T-cell (primary cell): Measurements from ENCODE around the gene BDKRB1. TPM values are rescaled to one million over a fixed set of nuclear protein-coding genes. Genes with fewer than 3 reads are reported as not detected.

Experiments used
- ATAC-seq, 4 experiments: fragments of 200-7000 bp in 3 of 4; fragments of 150-1000 bp in 1 of 4; cut with Tn5 transposase; replicated peaks in 1 of 4; 1 replicate in 3 of 4; 2 replicates in 1 of 4; pipeline ENCODE4 v1.10.0; 2021; ENCODE audit warnings: moderate library complexity in 3 of 4, mild to moderate bottlenecking in 2 of 4, moderate number of reproducible peaks in 1 of 4
- CTCF ChIA-PET, 2 donors: fragments of 300-600 bp; sonication (Branson Sonifier 250); formaldehyde crosslinking; loops; one replicate each; lab custom pipeline; 2022; ENCODE audit warnings: antibody characterized with exemption in 2 of 2; lab: Charles Lee
- POLR2A ChIA-PET, 2 donors: fragments of 300-600 bp; sonication (Branson Sonifier 250); formaldehyde crosslinking; loops; one replicate each; lab custom pipeline; 2022; ENCODE audit warnings: antibody characterized with exemption in 2 of 2; lab: Charles Lee
- DNase-seq, 35 experiments: peaks; one replicate each; pipeline versions ENCODE4 v3.0.0 to v3.0.0-alpha.2; 2013 to 2023
- H3K27ac ChIP-seq: one replicate; pipeline ENCODE4 v1.5.1; 2013; ENCODE audit warnings: low read length
- H3K27me3 ChIP-seq, 2 experiments: replicated peaks in 1 of 2; 1 replicate in 1 of 2; 2 replicates in 1 of 2; pipeline versions ENCODE4 v1.6.1 to v1.7.0; 2013; ENCODE audit warnings: low read length in 1 of 2, mixed read lengths in 1 of 2; ENCODE audit not compliant: control insufficient read depth in 2 of 2, insufficient read depth in 2 of 2; ENCODE audit errors: extremely low read depth in 1 of 2
- H3K36me3 ChIP-seq, 2 donors: 1 replicate in 1 of 2; 2 replicates in 1 of 2; pipeline versions ENCODE4 v1.6.1 to v1.7.0; 2013; ENCODE audit warnings: low read length in 1 of 2; ENCODE audit not compliant: control insufficient read depth in 2 of 2, insufficient read depth in 1 of 2; ENCODE audit errors: extremely low read depth in 1 of 2
- H3K4me1 ChIP-seq, 2 experiments: 1 replicate in 1 of 2; 2 replicates in 1 of 2; pipeline versions ENCODE4 v1.6.1 to v1.7.0; 2013; ENCODE audit warnings: low read length in 2 of 2, mixed read lengths in 1 of 2; ENCODE audit not compliant: insufficient read depth in 2 of 2, control insufficient read depth in 1 of 2; ENCODE audit errors: extremely low read depth in 1 of 2
- H3K4me3 ChIP-seq, 2 donors: 1 replicate in 1 of 2; 2 replicates in 1 of 2; pipeline versions ENCODE4 v1.5.1 to v1.7.0; 2013; ENCODE audit warnings: mild to moderate bottlenecking in 2 of 2, low read length in 1 of 2, moderate library complexity in 1 of 2; ENCODE audit not compliant: control insufficient read depth in 1 of 2; ENCODE audit errors: extremely low read depth in 1 of 2
- H3K9me3 ChIP-seq: 2 replicates; pipeline ENCODE4 v1.7.0; 2013
- H3K27ac Mint-ChIP-seq, 2 donors: one replicate each; pipeline ENCODE4 v1.8.0; 2020 to 2021; ENCODE audit warnings: mild to moderate bottlenecking in 2 of 2, mixed read lengths in 2 of 2
- H3K27me3 Mint-ChIP-seq, 2 donors: one replicate each; pipeline ENCODE4 v1.8.0; 2021 to 2022; ENCODE audit warnings: mixed read lengths in 2 of 2
- H3K36me3 Mint-ChIP-seq: one replicate; pipeline ENCODE4 v1.8.0; 2021; ENCODE audit warnings: mixed read lengths
- H3K4me1 Mint-ChIP-seq, 3 donors: one replicate each; pipeline ENCODE4 v1.8.0; 2020 to 2022; ENCODE audit warnings: mixed read lengths in 3 of 3, mild to moderate bottlenecking in 1 of 3
- H3K4me3 Mint-ChIP-seq, 3 donors: one replicate each; pipeline ENCODE4 v1.8.0; 2020 to 2022; ENCODE audit warnings: mild to moderate bottlenecking in 3 of 3, mixed read lengths in 3 of 3, moderate library complexity in 3 of 3
- H3K9me3 Mint-ChIP-seq, 3 donors: one replicate each; pipeline ENCODE4 v1.8.0; 2020 to 2022; ENCODE audit warnings: mixed read lengths in 3 of 3
- WGBS: methylation state at CpG from one replicate; pipeline ENCODE4 v1.1.5; 2013; ENCODE audit warnings: missing lambda C conversion rate; ENCODE audit not compliant: insufficient coverage; 5-methylcytosine and 5-hydroxymethylcytosine counted together
- total RNA-seq, 35 experiments: library from RNA in 6 of 35; stranded (reverse) in 6 of 35; fragments of 120-200 nt in 1 of 35; gene quantifications; one replicate each; pipeline versions ENCODE4 v1.2.1 to v1.2.4 and lab custom pipeline; 2013 to 2026

The BDKRB1 gene
- total RNA-seq, 5 donors from 2014 or later (not counting 1 experiment from before 2014, with no cell fraction given): not detected

- peaks cover 0 to 49% of the 10 kb centered on the region in 2 experiments for H3K27me3 ChIP-seq
- H3K4me3 Mint-ChIP-seq: no peak overlapping the region
- H3K9me3 Mint-ChIP-seq: no peaks in the 10 kb centered on the region
- no peak for DNase-seq
- H3K4me1 ChIP-seq: no peaks in the 10 kb centered on the region
- POLR2A ChIA-PET: no interaction called here
- no peaks in the 10 kb centered on the region for H3K9me3 ChIP-seq
- H3K27ac ChIP-seq: no peak overlapping the region
- H3K27ac Mint-ChIP-seq: no peak overlapping the region
- H3K36me3 Mint-ChIP-seq: no peaks in the 10 kb centered on the region
- CTCF ChIA-PET: no interaction called here
- H3K4me3 ChIP-seq: no peak overlapping the region
- H3K36me3 ChIP-seq: no peaks in the 10 kb centered on the region
- 80% methylated on average over 18 of the region's 19 CpGs for WGBS
- no peaks in the 10 kb centered on the region for H3K4me1 Mint-ChIP-seq
- peaks cover 52 to 62% of the 10 kb centered on the region in 2 donors for H3K27me3 Mint-ChIP-seq
- ATAC-seq: no peak
Measured at GRCh38 chr14:96252323-96252998, 3.5 kb upstream of the BDKRB1 start.

- H3K4me3 Mint-ChIP-seq: no peak overlapping the region
- no peaks in the 10 kb centered on the region for H3K9me3 ChIP-seq
- POLR2A ChIA-PET: no interaction called here
- H3K4me1 Mint-ChIP-seq: no peaks in the 10 kb centered on the region
- 60% methylated on average over 5 of the region's 9 CpGs for WGBS
- no peaks in the 10 kb centered on the region for H3K36me3 ChIP-seq
- H3K27ac ChIP-seq: no peak overlapping the region
- no peak overlapping the region for H3K4me3 ChIP-seq
- H3K4me1 ChIP-seq: no peaks in the 10 kb centered on the region
- H3K27me3 Mint-ChIP-seq: peaks cover 53 to 63% of the 10 kb centered on the region in 2 donors
- peaks cover 0 to 51% of the 10 kb centered on the region in 2 experiments for H3K27me3 ChIP-seq
- no peak for ATAC-seq
- DNase-seq: no peak
- H3K9me3 Mint-ChIP-seq: no peaks in the 10 kb centered on the region
- no peak overlapping the region for H3K27ac Mint-ChIP-seq
- no peaks in the 10 kb centered on the region for H3K36me3 Mint-ChIP-seq
- CTCF ChIA-PET: no interaction called here
Measured at GRCh38 chr14:96252999-96253539, 2.9 kb upstream of the BDKRB1 start.

GRCh38 chr14:96254687-96255086, 1.3 kb upstream of the BDKRB1 start:
- WGBS: 69% methylated on average over 5 of the region's 11 CpGs
- no peaks in the 10 kb centered on the region for H3K36me3 ChIP-seq
- ChIA-PET CTCF (no interaction called here), POLR2A (no interaction called here)
- H3K4me3 ChIP-seq: no peak overlapping the region
- no peaks in the 10 kb centered on the region for H3K9me3 ChIP-seq
- DNase-seq: no peak
- Mint-ChIP-seq H3K27me3 (peaks cover 50 to 56% of the 10 kb centered on the region in 2 donors), H3K9me3 (no peaks in the 10 kb centered on the region), H3K4me1 (no peaks in the 10 kb centered on the region), H3K4me3 (no peak overlapping the region), H3K36me3 (no peaks in the 10 kb centered on the region), H3K27ac (no peak overlapping the region)
- H3K27ac ChIP-seq: no peak overlapping the region
- peaks cover 0 to 44% of the 10 kb centered on the region in 2 experiments for H3K27me3 ChIP-seq
- no peak for ATAC-seq
- H3K4me1 ChIP-seq: no peaks in the 10 kb centered on the region

GRCh38 chr14:96256407-96256806, 397 bp downstream of the BDKRB1 start:
- H3K27me3 Mint-ChIP-seq: peaks cover 51 to 56% of the 10 kb centered on the region in 2 donors

GRCh38 chr14:96257056-96257455, 1.0 kb downstream of the BDKRB1 start:
- ChIA-PET POLR2A (no interaction called here), CTCF (no interaction called here)
- no peaks in the 10 kb centered on the region for H3K36me3 Mint-ChIP-seq
- ATAC-seq (no peak), DNase-seq (no peak)
- peaks cover 0 to 48% of the 10 kb centered on the region in 2 experiments for H3K27me3 ChIP-seq
- no peaks in the 10 kb centered on the region for H3K9me3 Mint-ChIP-seq
- H3K9me3 ChIP-seq: no peaks in the 10 kb centered on the region
- H3K36me3 ChIP-seq: no peaks in the 10 kb centered on the region
- H3K27me3 Mint-ChIP-seq: peaks cover 45 to 50% of the 10 kb centered on the region in 2 donors
- H3K4me1 Mint-ChIP-seq: no peaks in the 10 kb centered on the region
- no peak overlapping the region for H3K4me3 Mint-ChIP-seq
- H3K4me3 ChIP-seq: no peak overlapping the region
- no peak overlapping the region for H3K27ac Mint-ChIP-seq
- H3K27ac ChIP-seq: no peak overlapping the region
- H3K4me1 ChIP-seq: no peaks in the 10 kb centered on the region
- 58% methylated on average over 3 of the region's 8 CpGs for WGBS

More at GRCh38 chr14:96256407-96256806, 397 bp downstream of the BDKRB1 start:
- H3K27ac ChIP-seq: no peak overlapping the region
- H3K36me3 ChIP-seq: no peaks in the 10 kb centered on the region
- H3K36me3 Mint-ChIP-seq: no peaks in the 10 kb centered on the region
- no peaks in the 10 kb centered on the region for H3K4me1 ChIP-seq
- no peak for DNase-seq
- no peak overlapping the region for H3K4me3 ChIP-seq
- H3K4me1 Mint-ChIP-seq: no peaks in the 10 kb centered on the region
- no peak overlapping the region for H3K27ac Mint-ChIP-seq
- no peaks in the 10 kb centered on the region for H3K9me3 ChIP-seq
- H3K9me3 Mint-ChIP-seq: no peaks in the 10 kb centered on the region
- ATAC-seq: no peak
- H3K4me3 Mint-ChIP-seq: no peak overlapping the region
- CTCF ChIA-PET: no interaction called here
- WGBS: 83% methylated on average over 1 of the region's 4 CpGs
- POLR2A ChIA-PET: no interaction called here
- H3K27me3 ChIP-seq: peaks cover 0 to 47% of the 10 kb centered on the region in 2 experiments

GRCh38 chr14:96257900-96258299, 1.9 kb downstream of the BDKRB1 start:
- ATAC-seq (no peak), DNase-seq (no peak)
- no peaks in the 10 kb centered on the region for H3K9me3 Mint-ChIP-seq
- CTCF ChIA-PET: no interaction called here
- no peak overlapping the region for H3K27ac Mint-ChIP-seq
- no peak overlapping the region for H3K27ac ChIP-seq
- H3K36me3 Mint-ChIP-seq: no peaks in the 10 kb centered on the region
- POLR2A ChIA-PET: interaction anchor here in 1 of 2 donors (0.7 kb wide), 1 partner anchor 153 kb away, joined by 3 read pairs; no protein-coding TSS in a partner anchor
- no peaks in the 10 kb centered on the region for H3K9me3 ChIP-seq
- H3K27me3 ChIP-seq: peaks cover 0 to 42% of the 10 kb centered on the region in 2 experiments
- no peak overlapping the region for H3K4me3 ChIP-seq
- peaks cover 40 to 44% of the 10 kb centered on the region in 2 donors for H3K27me3 Mint-ChIP-seq
- H3K4me1 Mint-ChIP-seq: no peaks in the 10 kb centered on the region
- H3K36me3 ChIP-seq: no peaks in the 10 kb centered on the region
- no peak overlapping the region for H3K4me3 Mint-ChIP-seq
- no peaks in the 10 kb centered on the region for H3K4me1 ChIP-seq
